HL-60 (cell line): ENCODE results near the gene ADO.

Experiments
- DNase-seq, 2 experiments: peaks; one replicate each; pipeline ENCODE4 v3.0.0-alpha.2; 2010 to 2020; ENCODE audit warnings: low read depth in 1 of 2, low spot score in 1 of 2
- H3K27ac ChIP-seq: fragments of 250-450 bp; sonication (Bioruptor Pico); replicated peaks from 2 replicates; pipeline ENCODE4 v1.5.1; 2020; ENCODE audit warnings: mild to moderate bottlenecking, moderate library complexity
- H3K27me3 ChIP-seq: fragments of 250-450 bp; sonication (Bioruptor Pico); 2 replicates; pipeline ENCODE4 v1.5.1; 2021; ENCODE audit warnings: mild to moderate bottlenecking, moderate library complexity; ENCODE audit not compliant: insufficient read depth, poor library complexity, severe bottlenecking
- H3K4me3 ChIP-seq: replicated peaks from 2 replicates; pipeline ENCODE4 v1.5.1; 2011; ENCODE audit warnings: mild to moderate bottlenecking, control low read depth, low read length; ENCODE audit not compliant: insufficient read depth
- GABPA ChIP-seq: IDR thresholded peaks from 2 replicates; pipeline ENCODE4 v1.6.1; 2012; ENCODE audit warnings: low read depth
- POLR2AphosphoS5 ChIP-seq: IDR thresholded peaks from 2 replicates; pipeline ENCODE4 v1.6.1; 2012; ENCODE audit warnings: low read depth
- SPI1 ChIP-seq: IDR thresholded peaks from 2 replicates; pipeline ENCODE4 v1.6.1; 2012; ENCODE audit warnings: low read depth, mild to moderate bottlenecking, borderline replicate concordance
- TF ChIP-seq, protein P1 (sequence below): IDR thresholded peaks from 2 replicates; pipeline ENCODE4 v1.6.1; 2012; ENCODE audit warnings: low read depth; ENCODE audit not compliant: insufficient replicate concordance
- TF ChIP-seq, protein P2 (sequence below): IDR thresholded peaks from one replicate; pipeline ENCODE4 v1.5.1; 2011; ENCODE audit warnings: low read length, control low read depth, inconsistent platforms; ENCODE audit not compliant: insufficient read depth

ADO gene

DNA sequence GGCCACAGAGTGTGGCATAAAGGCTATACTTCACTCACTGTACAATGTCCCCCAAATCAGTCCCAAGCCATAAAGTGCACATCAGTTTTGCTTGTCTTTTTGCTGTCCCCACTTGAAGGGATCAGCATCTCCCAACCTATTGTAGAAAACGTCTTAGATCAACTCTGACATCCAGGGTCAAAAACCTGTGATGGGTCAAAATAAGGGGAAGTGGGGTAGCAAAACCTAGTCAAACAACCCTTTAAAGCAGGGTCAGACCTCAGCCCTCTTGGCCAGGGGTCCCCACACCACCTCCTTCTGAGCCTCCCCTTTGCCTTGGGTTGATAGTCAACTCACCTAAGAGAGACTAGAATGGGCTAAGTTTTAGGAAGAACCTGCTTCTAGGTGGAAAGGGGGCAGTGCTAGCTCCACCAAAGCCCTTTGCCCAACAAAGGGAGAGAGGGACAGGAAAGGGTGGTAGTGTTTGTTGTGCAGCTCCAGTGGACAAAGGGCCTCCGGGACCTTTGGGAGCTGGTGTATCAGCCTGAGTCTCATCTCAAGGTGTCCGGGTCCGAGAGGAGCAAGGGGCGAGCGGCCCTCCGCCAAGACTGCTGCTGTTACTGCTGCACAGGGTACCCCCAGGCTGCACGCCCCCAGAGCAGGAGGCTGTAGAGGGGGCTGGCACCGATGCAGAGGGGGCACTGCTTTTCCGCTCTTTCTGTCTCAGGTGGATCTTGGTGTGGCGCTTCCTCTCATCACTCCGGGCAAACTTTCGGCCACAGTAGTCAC, 8.3 kb downstream of the ADO start:
- Histone ChIP-seq H3K27ac (no peak overlapping the region), H3K4me3 (no peak overlapping the region), H3K27me3 (peaks cover 25% of the 10 kb centered on the region)
- DNase-seq: no peak
- TF ChIP-seq, protein P1, sequence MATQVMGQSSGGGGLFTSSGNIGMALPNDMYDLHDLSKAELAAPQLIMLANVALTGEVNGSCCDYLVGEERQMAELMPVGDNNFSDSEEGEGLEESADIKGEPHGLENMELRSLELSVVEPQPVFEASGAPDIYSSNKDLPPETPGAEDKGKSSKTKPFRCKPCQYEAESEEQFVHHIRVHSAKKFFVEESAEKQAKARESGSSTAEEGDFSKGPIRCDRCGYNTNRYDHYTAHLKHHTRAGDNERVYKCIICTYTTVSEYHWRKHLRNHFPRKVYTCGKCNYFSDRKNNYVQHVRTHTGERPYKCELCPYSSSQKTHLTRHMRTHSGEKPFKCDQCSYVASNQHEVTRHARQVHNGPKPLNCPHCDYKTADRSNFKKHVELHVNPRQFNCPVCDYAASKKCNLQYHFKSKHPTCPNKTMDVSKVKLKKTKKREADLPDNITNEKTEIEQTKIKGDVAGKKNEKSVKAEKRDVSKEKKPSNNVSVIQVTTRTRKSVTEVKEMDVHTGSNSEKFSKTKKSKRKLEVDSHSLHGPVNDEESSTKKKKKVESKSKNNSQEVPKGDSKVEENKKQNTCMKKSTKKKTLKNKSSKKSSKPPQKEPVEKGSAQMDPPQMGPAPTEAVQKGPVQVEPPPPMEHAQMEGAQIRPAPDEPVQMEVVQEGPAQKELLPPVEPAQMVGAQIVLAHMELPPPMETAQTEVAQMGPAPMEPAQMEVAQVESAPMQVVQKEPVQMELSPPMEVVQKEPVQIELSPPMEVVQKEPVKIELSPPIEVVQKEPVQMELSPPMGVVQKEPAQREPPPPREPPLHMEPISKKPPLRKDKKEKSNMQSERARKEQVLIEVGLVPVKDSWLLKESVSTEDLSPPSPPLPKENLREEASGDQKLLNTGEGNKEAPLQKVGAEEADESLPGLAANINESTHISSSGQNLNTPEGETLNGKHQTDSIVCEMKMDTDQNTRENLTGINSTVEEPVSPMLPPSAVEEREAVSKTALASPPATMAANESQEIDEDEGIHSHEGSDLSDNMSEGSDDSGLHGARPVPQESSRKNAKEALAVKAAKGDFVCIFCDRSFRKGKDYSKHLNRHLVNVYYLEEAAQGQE: no peak
- TF ChIP-seq GABPA (no peak), POLR2AphosphoS5 (no peak), SPI1 (no peak)
- TF ChIP-seq, protein P2, sequence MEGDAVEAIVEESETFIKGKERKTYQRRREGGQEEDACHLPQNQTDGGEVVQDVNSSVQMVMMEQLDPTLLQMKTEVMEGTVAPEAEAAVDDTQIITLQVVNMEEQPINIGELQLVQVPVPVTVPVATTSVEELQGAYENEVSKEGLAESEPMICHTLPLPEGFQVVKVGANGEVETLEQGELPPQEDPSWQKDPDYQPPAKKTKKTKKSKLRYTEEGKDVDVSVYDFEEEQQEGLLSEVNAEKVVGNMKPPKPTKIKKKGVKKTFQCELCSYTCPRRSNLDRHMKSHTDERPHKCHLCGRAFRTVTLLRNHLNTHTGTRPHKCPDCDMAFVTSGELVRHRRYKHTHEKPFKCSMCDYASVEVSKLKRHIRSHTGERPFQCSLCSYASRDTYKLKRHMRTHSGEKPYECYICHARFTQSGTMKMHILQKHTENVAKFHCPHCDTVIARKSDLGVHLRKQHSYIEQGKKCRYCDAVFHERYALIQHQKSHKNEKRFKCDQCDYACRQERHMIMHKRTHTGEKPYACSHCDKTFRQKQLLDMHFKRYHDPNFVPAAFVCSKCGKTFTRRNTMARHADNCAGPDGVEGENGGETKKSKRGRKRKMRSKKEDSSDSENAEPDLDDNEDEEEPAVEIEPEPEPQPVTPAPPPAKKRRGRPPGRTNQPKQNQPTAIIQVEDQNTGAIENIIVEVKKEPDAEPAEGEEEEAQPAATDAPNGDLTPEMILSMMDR: no peak

DNA sequence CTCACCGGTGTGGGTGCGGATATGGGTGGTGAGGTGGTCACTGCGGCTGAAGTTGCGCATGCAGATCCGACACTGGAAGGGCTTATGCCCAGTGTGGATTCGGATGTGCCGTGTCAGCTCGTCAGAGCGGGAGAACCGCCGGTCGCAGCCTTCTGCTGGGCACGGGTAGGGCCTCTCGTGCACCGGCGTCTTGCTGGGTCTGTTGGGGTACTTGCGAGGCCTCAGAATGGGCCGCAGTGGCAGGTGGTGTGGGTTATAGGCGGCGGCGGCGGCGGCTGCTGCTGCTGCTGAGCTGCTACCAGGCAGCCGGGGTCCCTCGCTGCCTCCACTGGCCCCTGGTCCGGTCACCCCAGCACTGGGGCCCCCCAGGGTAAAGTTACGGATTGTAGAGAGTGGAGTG, 8.9 kb downstream of the ADO start:
- no peak overlapping the region for H3K27ac ChIP-seq
- no peak overlapping the region for H3K4me3 ChIP-seq
- TF ChIP-seq, protein P1: no peak
- TF ChIP-seq POLR2AphosphoS5 (no peak), SPI1 (no peak), GABPA (no peak)
- TF ChIP-seq, protein P2: no peak
- peaks cover 29% of the 10 kb centered on the region for H3K27me3 ChIP-seq
- no peak for DNase-seq

DNA sequence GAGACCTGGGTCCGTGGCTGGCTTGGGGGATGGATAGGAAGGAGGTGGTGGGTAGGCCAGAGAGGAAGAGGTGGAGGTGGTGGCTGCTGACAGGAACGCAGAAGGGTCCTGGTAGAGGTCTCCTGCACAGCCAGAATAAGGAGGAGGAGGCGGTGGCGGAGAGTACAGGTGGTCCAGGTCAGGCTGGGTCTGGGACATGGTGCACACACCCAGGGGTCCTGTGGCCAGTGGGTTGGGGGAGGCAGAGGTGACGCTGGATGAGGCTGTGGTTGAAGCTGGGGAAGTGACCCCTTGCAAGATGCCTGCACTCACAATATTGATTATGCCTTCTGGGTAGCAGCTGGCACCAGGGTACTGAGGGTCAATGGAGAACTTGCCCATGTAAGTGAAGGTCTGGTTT, 9.5 kb downstream of the ADO start:
- no peak overlapping the region for H3K27ac ChIP-seq
- TF ChIP-seq SPI1 (no peak), POLR2AphosphoS5 (no peak), GABPA (no peak)
- TF ChIP-seq, protein P2: no peak
- TF ChIP-seq, protein P1: no peak
- peaks cover 32% of the 10 kb centered on the region for H3K27me3 ChIP-seq
- H3K4me3 ChIP-seq: no peak overlapping the region
- DNase-seq: no peak
